ENCODE data around the gene USH1G. TPM values are rescaled to one million over a fixed set of nuclear protein-coding genes. Genes with fewer than 3 reads are reported as not detected.
A peak's percentile ranks its signal among the peaks of the same experiment; 100 is the strongest.

USH1G gene
- total and polyA plus RNA-seq, 12 donors, result not detected

DNA sequence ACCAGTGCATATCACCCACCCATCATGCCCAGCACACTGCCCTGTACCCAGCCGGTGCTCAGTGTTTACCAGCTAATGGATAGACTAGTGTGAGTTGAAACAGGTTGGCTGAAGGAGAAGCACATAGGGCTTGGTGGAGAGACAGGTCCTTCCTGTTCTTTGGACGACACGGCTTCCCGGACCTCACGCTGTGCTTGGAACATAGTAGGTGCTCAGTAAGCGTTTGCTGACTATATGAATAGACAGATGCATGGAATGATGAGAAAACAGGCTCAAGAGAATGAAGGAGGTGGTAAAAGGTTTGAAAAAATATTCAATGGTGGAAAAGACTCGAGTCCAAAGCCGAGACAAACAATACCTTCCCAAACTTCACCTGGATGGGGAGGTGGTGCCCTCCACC, 22.8 kb downstream of the USH1G start:
- TF ChIP-seq, protein P1, sequence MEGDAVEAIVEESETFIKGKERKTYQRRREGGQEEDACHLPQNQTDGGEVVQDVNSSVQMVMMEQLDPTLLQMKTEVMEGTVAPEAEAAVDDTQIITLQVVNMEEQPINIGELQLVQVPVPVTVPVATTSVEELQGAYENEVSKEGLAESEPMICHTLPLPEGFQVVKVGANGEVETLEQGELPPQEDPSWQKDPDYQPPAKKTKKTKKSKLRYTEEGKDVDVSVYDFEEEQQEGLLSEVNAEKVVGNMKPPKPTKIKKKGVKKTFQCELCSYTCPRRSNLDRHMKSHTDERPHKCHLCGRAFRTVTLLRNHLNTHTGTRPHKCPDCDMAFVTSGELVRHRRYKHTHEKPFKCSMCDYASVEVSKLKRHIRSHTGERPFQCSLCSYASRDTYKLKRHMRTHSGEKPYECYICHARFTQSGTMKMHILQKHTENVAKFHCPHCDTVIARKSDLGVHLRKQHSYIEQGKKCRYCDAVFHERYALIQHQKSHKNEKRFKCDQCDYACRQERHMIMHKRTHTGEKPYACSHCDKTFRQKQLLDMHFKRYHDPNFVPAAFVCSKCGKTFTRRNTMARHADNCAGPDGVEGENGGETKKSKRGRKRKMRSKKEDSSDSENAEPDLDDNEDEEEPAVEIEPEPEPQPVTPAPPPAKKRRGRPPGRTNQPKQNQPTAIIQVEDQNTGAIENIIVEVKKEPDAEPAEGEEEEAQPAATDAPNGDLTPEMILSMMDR (IDR thresholded peaks at IDR 0.05), result no peak
- DNase-seq (no peak), ATAC-seq (no peak)
- Histone ChIP-seq H3K4me3 (no peak overlapping the region), H3K36me3 (no peaks in the 10 kb centered on the region), H3K4me1 (no peaks in the 10 kb centered on the region), H3K27ac (no peak overlapping the region), H3K27me3 (peaks cover 0 to 44% (median 32%) of the 10 kb centered on the region in 7 donors), H3K9me3 (no peaks in the 10 kb centered on the region)
- WGBS, 2 donors, result 86 to 89% methylated on average over 8 of the region's 8 CpGs
- intact Hi-C loops (cut with DNase I), result no loop called here

DNA sequence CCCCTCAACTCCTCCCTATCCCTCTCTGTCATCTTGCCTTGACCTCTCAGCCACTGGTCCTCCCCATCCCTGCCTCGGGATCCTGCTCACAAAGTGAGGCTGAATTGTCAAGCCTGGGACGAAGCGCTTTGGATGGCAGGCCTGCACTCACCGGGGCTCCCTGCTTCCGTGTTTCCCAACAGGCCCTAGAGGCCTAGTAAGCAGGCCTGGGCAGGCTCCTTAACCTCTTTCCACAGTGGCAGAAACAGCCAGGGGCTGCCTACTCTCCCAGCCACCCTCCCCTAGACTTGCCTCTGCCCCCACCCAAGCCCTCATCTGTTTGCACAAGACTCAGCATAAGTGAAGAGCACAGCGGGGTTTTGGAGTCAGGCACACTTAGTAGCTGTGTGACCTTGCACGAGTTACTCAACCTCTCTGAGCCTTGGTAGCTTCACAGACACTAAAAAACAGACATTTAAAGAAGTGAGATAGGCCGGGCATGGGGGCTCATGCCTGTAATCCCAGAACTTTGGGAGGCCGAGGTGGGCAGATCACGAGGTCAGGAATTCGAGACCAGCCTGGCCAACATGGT, 24.6 kb downstream of the USH1G start:
- no peak for DNase-seq
- 78 to 87% methylated on average over 11 of the region's 11 CpGs for WGBS, 2 donors
- ATAC-seq, result no peak
- Histone ChIP-seq H3K4me3 (no peak overlapping the region), H3K9me3 (no peaks in the 10 kb centered on the region), H3K4me1 (peaks cover 0 to 5% (median 3%) of the 10 kb centered on the region in 9 donors), H3K27ac (no peak overlapping the region), H3K36me3 (no peaks in the 10 kb centered on the region), H3K27me3 (peaks cover 0 to 45% (median 35%) of the 10 kb centered on the region in 7 donors)
- TF ChIP-seq, protein P1 (IDR thresholded peaks at IDR 0.05), result no peak
- intact Hi-C loops (cut with DNase I), result no loop called here

DNA sequence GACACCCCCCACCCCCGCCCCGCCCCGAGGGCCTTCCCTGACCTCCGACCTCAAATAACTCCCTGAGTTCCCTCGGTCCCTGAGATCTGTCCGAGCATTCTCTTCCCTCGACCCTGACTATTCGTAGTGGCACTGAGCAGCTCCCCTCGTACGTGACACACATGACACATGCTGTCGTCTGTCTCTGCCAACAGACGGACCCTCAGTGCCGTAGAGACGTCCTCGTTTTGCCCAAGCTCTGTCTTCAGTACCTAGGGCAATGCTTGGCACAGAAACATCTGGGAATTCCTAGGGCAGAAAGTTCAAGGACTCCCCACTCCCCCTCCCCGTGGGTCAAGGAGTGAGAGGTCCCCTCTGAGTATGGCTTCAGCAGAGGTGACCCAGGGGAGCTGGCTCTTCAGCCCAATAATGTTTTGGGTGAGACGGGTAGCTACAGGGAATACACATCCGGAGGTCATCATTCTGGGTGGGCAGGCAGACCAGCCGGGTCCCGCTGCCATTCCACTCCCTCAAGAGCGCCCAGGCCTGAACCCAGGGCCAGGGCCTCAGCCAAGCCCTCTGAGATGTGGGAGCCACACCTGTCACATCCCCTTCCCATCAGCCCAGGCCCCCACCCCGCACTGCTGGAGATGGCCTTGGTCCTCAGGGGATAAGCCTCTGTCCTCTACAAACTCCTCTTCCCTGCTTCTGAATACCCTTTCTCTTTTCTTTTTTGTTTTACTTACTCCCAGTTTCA, 29.0 kb downstream of the USH1G start:
- TF ChIP-seq, protein P1 (IDR thresholded peaks at IDR 0.05), result no peak
- Histone ChIP-seq H3K4me1 (peaks cover 3 to 11% (median 6%) of the 10 kb centered on the region in 9 donors), H3K36me3 (no peaks in the 10 kb centered on the region), H3K27me3 (peaks cover 6 to 69% (median 60%) of the 10 kb centered on the region in 7 donors), H3K27ac (no peak overlapping the region), H3K4me3 (peak overlapping the region in 8 of 10 donors; percentile 26 to 43 (median 32)), H3K9me3 (no peaks in the 10 kb centered on the region)
- WGBS, 2 donors, result 21 to 27% methylated on average over 22 of the region's 22 CpGs
- intact Hi-C loops (cut with DNase I), result no loop called here
- no peak for ATAC-seq
- no peak for DNase-seq

DNA sequence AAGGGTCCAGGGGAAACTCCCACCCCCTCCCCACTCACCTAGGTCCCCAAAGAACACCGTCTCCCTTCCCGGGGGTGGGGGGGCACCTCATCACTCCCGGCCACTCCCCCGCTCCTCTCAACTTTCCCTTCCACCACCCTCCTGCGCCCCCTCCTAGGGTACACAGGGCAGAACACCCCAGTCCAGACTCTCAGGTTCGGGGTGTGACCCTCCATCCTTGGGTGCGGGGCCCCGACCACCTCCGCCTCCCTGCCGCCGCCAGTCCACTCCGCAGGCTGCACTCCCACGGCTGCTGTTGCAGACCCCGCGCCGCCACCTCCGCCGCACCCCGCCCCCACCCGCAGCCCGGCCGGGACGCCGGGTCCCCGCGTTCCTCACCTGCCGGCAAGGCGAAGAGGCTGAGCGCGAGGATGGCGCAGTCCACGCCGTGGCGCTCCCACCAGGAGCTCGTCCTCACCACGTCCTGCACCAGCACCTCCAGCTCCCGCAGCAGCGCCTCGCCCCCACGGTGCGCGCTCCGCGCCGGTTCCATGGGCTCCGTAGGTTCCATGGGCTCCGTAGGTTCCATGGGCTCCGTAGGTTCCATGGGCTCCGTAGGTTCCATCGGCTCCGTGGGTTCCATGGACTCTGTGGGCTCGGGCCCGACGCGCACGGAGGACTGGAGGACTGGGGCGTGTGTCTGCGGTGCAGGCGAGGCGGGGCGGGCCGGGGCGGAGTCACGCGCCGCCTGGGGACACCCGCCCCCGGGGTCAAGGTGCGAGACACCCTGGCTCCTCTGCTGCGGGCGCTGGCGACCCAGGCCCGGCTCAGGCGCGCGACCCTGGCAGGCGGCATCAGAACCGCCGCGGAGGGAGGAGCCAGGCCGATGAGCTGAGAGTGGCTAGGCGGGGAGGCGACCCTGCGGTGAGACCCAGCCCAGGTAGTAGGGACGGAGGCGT, 29.8 kb downstream of the USH1G start, which contains the start of gene FADS6:
Gene FADS6, minus strand, starts transcription at position 660 of the 938 bp plus-strand sequence. Its CDS starts 38 bp downstream, at position 622.
- no peaks in the 10 kb centered on the region for H3K9me3 ChIP-seq
- H3K4me3 ChIP-seq, result peak within 1 kb of the TSS; percentile 6 to 43 (median 32)
- intact Hi-C loops (cut with DNase I), result no loop called here
- ATAC-seq (peak in 4 of 8 donors; percentile 14 to 63 (median 36)), DNase-seq (no peak)
- H3K36me3 ChIP-seq, result no peaks in the 10 kb centered on the region
- WGBS, 2 donors, result 4 to 5% methylated on average over 79 to 86 of the region's 86 CpGs
- no peak within 1 kb of the TSS for H3K27ac ChIP-seq
- H3K27me3 ChIP-seq, result peaks cover 6 to 78% (median 69%) of the 10 kb centered on the region in 7 donors
- TF ChIP-seq, protein P1 (IDR thresholded peaks at IDR 0.05), result no peak
- H3K4me1 ChIP-seq, result peaks cover 3 to 11% (median 6%) of the 10 kb centered on the region in 9 donors

Data from heart right ventricle (tissue), 16 donors.